GM19035 (cell line): ENCODE measurements around the gene CIRBP.
"Not testable (repeated sequence)": the region's sequence is repeated elsewhere in the genome, so short reads cannot be mapped to it uniquely, and the experiment has no call there.

Source experiments
- ATAC-seq: cut with Tn5 transposase; IDR thresholded peaks from one replicate; pipeline ENCODE4 v1.9.1; 2021; ENCODE audit not compliant: unreplicated experiment

Gene CIRBP

DNA sequence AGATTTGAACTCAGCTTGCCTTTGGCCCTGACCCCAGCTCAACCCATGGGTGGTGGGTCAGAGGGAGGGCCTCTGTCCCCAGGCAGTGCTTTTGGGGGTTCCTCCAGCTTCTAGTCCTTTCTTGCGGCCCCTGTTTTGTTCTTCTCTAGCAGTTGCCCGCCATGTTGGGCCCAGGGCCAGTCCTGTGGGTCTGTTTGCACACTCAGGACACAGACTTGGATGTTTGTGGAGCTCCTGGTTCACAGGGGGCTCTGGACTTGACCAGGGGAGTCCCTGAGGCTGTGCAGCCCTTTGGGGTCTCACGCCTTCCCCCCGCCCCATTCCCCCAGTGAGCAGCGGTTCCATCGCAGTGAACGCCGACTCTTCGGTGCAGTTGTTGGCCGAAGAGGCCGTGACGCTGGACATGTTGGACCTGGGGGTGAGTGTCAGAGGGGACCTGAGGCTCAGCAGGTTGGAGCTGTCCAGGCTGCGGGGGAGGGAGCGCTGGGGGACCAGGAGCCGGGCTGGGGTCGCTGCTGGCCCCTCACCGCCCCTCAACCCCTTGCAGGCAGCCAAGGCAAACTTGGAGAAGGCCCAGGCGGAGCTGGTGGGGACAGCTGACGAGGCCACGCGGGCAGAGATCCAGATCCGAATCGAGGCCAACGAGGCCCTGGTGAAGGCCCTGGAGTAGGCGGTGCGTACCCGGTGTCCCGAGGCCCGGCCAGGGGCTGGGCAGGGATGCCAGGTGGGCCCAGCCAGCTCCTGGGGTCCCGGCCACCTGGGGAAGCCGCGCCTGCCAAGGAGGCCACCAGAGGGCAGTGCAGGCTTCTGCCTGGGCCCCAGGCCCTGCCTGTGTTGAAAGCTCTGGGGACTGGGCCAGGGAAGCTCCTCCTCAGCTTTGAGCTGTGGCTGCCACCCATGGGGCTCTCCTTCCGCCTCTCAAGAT, 25.1 kb upstream of the CIRBP start:
- no peak for ATAC-seq

- no peak for ATAC-seq
These were observed 24.3 kb upstream of the CIRBP start for GRCh38 chr19:1244693-1245451.

GRCh38 chr19:1245494-1246264, 23.5 kb upstream of the CIRBP start:
- no peak for ATAC-seq

DNA sequence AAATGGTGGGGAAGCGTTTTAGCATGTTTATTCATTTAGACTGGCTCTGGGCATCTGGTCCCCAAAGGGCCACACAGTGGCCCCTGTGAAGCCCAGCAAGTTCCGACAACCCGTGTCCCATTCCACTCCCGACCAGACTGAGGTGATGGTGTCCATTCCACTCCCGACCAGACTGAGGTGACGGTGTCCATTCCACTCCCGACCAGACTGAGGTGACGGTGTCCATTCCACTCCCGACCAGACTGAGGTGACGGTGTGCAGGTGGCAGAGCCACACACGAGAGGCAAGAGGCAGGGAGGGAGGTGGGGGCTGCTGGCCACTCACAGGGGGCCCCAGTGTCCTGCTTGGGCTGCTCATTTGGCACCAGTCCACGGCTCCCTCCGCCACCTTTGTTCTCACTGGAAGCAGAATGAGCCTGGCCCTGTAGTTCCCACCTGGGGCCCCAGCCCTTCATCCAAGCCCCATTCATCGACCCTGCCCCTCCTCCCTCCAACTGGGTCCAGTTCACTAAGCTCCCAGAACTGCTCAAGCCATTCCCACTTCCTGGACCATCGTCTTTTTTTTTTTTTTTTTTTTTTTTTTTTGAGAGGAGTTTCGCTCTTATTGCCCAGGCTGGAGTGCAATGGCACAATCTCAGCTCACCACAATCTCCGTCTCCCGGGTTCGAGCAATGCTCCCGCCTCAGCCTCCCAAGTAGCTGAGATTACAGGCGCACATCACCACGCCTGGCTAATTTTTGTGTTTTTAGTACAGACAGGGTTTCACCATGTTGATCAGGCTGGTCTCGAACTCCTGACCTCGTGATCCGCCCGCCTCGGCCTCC, 22.7 kb upstream of the CIRBP start:
- not testable (repeated sequence) for ATAC-seq

GRCh38 chr19:1247748-1248138, 21.4 kb upstream of the CIRBP start:
- no peak for ATAC-seq

DNA sequence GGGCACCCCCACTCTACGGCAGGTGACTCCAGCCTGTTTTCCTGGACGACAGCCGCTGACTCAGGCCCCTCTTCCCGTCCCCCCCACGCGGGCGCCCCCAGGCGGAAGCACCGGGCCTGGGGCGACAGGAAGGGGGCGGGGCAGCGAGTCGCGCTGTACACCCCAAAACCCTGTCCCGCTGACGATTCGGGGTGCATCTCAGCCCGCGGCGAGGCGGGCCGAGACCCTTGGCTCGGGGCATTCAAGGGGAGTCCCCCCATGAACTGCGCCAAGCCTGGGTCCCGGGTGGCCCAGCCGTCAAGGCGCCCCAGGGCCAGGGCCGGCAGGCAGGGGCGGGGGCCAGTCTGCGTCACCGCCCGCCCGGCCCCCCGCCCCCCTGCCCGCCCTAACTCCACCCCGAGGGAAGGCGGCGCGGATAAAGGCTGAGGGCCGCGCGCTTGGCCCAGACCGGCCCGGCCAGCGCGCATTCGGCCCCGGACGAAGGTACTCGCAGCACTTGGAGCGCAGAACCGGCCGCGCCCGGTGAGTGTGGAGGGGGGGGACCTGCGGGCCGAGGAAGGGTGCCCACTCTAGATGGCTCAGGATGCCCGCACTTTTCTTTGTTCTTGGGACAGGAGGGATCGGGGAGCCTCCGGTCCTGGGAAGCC, 20.9 kb upstream of the CIRBP start, which contains the start of gene MIDN:
TSS of gene MIDN (plus strand) at position 445 of the 647 bp plus-strand sequence. CDS start 1,714 bp downstream, outside the sequence.
- peak; percentile 13 for ATAC-seq

GRCh38 chr19:1248786-1249297, 20.3 kb upstream of the CIRBP start:
- peak; percentile 32 for ATAC-seq

- ATAC-seq, result peak; percentile 51
These were observed 19.7 kb upstream of the CIRBP start for GRCh38 chr19:1249298-1249989.

- no peak for ATAC-seq
These were observed 19.1 kb upstream of the CIRBP start for GRCh38 chr19:1249990-1250436.

GRCh38 chr19:1250437-1251260, 18.5 kb upstream of the CIRBP start:
- no peak for ATAC-seq

- ATAC-seq, result no peak
These were observed 17.6 kb upstream of the CIRBP start for GRCh38 chr19:1251330-1252220.

GRCh38 chr19:1252221-1252820, 16.8 kb upstream of the CIRBP start:
- ATAC-seq, result no peak

GRCh38 chr19:1252821-1253513, 16.2 kb upstream of the CIRBP start:
- no peak for ATAC-seq

GRCh38 chr19:1253514-1254080, 15.5 kb upstream of the CIRBP start:
- ATAC-seq, result no peak

DNA sequence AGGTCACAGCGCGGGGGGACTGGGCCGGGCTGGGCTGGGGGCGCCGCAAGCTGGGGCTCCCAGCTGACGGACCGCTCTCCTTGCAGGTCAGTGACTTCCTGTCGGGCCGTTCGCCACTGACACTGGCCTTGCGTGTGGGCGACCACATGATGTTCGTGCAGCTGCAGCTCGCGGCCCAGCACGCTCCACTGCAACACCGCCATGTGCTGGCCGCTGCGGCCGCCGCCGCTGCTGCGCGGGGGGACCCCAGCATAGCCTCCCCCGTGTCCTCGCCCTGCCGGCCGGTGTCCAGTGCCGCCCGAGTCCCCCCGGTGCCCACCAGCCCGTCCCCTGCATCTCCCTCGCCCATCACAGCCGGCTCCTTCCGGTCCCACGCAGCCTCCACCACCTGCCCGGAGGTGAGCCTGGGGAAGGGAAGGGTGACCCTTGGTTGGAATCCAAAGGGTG, 15.0 kb upstream of the CIRBP start:
- ATAC-seq, result no peak
